ENCODE data around the gene REV3L. TPM values are rescaled to one million over a fixed set of nuclear protein-coding genes. Genes with fewer than 3 reads are reported as not detected.

REV3L gene
- total RNA-seq, 1 donor from 2014 or later: 23.0 TPM

DNA sequence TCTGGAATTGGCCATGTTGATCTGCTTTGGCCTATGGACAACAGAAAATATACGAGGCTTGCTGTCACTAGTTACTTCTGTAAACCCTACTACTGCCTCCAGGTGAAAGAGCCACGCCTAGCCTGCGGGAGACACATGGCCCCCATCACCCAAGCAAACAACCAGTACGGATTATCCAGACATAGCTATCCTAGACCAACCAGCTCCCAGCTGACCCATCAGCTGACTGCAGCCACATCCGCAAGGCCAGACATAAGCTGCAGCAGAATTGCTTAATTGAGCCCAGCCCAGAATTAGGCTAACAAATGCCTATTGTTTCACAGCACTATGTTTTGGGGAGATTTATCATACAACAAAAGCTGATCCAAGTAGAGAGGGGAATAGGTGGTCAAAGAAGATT, 13.5 kb downstream of the REV3L start:
- FAIRE-seq: no peak
- no peak for TF ChIP-seq EZH2 (IDR thresholded peaks at IDR 0.05; ENCODE audit: insufficient read depth, low read length)
- Histone ChIP-seq H3K9me3 (ENCODE audit: insufficient read depth, low read depth, low read length) (no peaks in the 10 kb centered on the region), H3K27me3 (ENCODE audit: insufficient read depth, low read length) (no peaks in the 10 kb centered on the region), H2AFZ (ENCODE audit: low read depth, low read length) (no peak overlapping the region), H3K4me1 (ENCODE audit: insufficient read depth, low read length) (peaks cover 12% of the 10 kb centered on the region), H3K36me3 (ENCODE audit: insufficient read depth, low read length) (no peaks in the 10 kb centered on the region), H3K9ac (ENCODE audit: low read length) (no peak overlapping the region), H3K79me2 (ENCODE audit: insufficient read depth, low read length) (peaks cover 80% of the 10 kb centered on the region), H3K4me3 (ENCODE audit: insufficient read depth, low read depth, low read length) (no peak overlapping the region), H3K4me2 (ENCODE audit: low read length) (peak overlapping the region; percentile 43), H4K20me1 (ENCODE audit: insufficient read depth, low read length) (peaks cover 16% of the 10 kb centered on the region), H3K27ac (ENCODE audit: low read depth, low read length) (peak overlapping the region; percentile 29)
- no peak for DNase-seq (ENCODE audit: low read depth)
- Mint-ChIP-seq H3K27ac (ENCODE audit: unreplicated experiment) (no peak overlapping the region), H3K27me3 (ENCODE audit: low read depth, unreplicated experiment) (no peaks in the 10 kb centered on the region), H3K9me3 (ENCODE audit: unreplicated experiment) (no peaks in the 10 kb centered on the region), H3K36me3 (ENCODE audit: low read depth, unreplicated experiment) (no peaks in the 10 kb centered on the region), H3K4me3 (ENCODE audit: unreplicated experiment) (no peak overlapping the region), H3K4me1 (ENCODE audit: low read depth, unreplicated experiment) (peaks cover 2% of the 10 kb centered on the region)

- Mint-ChIP-seq H3K27ac (ENCODE audit: unreplicated experiment) (no peak overlapping the region), H3K36me3 (ENCODE audit: low read depth, unreplicated experiment) (no peaks in the 10 kb centered on the region), H3K9me3 (ENCODE audit: unreplicated experiment) (no peaks in the 10 kb centered on the region), H3K27me3 (ENCODE audit: low read depth, unreplicated experiment) (no peaks in the 10 kb centered on the region), H3K4me1 (ENCODE audit: low read depth, unreplicated experiment) (peaks cover 2% of the 10 kb centered on the region), H3K4me3 (ENCODE audit: unreplicated experiment) (no peak overlapping the region)
- peaks cover 12% of the 10 kb centered on the region for H3K4me1 ChIP-seq (ENCODE audit: insufficient read depth, low read length)
- no peaks in the 10 kb centered on the region for H3K9me3 ChIP-seq (ENCODE audit: insufficient read depth, low read depth, low read length)
- peaks cover 7% of the 10 kb centered on the region for H4K20me1 ChIP-seq (ENCODE audit: insufficient read depth, low read length)
- H3K9ac ChIP-seq (ENCODE audit: low read length): no peak overlapping the region
- no peaks in the 10 kb centered on the region for H3K36me3 ChIP-seq (ENCODE audit: insufficient read depth, low read length)
- FAIRE-seq (no peak), DNase-seq (ENCODE audit: low read depth) (peak; percentile 73)
- H3K79me2 ChIP-seq (ENCODE audit: insufficient read depth, low read length): peaks cover 78% of the 10 kb centered on the region
- peak overlapping the region; percentile 14 for H3K27ac ChIP-seq (ENCODE audit: low read depth, low read length)
- no peak overlapping the region for H2AFZ ChIP-seq (ENCODE audit: low read depth, low read length)
- no peak overlapping the region for H3K4me3 ChIP-seq (ENCODE audit: insufficient read depth, low read depth, low read length)
- H3K27me3 ChIP-seq (ENCODE audit: insufficient read depth, low read length): no peaks in the 10 kb centered on the region
- H3K4me2 ChIP-seq (ENCODE audit: low read length): peak overlapping the region; percentile 43
- TF ChIP-seq CTCF (IDR thresholded peaks at IDR 0.05; ENCODE audit: insufficient read depth, low read depth, low read length) (no peak), EZH2 (IDR thresholded peaks at IDR 0.05; ENCODE audit: insufficient read depth, low read length) (no peak)
These were observed 14.5 kb downstream of the REV3L start for GRCh38 chr6:111468329-111469012.

DNA sequence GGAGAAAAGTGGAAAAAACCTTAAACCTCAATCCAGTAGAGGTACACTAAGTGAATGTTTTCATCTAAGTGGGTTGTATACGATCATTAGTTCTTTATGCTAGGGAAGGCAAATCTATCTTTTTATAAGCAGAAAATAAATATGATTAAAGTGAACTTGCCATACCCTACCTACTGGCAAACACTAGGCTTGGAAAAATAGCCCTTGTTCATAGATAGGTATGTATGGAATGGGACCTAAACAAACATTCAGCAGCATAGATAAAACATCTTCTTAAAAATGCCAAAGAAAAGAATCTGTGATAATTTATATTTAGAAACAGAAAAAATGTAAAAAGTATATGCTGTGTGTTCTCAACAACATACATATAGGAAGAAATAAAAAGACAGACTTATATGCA, 18.8 kb downstream of the REV3L start:
- Mint-ChIP-seq H3K27ac (ENCODE audit: unreplicated experiment) (no peak overlapping the region), H3K4me3 (ENCODE audit: unreplicated experiment) (no peak overlapping the region), H3K4me1 (ENCODE audit: low read depth, unreplicated experiment) (peaks cover 6% of the 10 kb centered on the region), H3K36me3 (ENCODE audit: low read depth, unreplicated experiment) (no peaks in the 10 kb centered on the region), H3K9me3 (ENCODE audit: unreplicated experiment) (no peaks in the 10 kb centered on the region), H3K27me3 (ENCODE audit: low read depth, unreplicated experiment) (no peaks in the 10 kb centered on the region)
- Histone ChIP-seq H3K36me3 (ENCODE audit: insufficient read depth, low read length) (no peaks in the 10 kb centered on the region), H3K27me3 (ENCODE audit: insufficient read depth, low read length) (no peaks in the 10 kb centered on the region), H3K9ac (ENCODE audit: low read length) (no peak overlapping the region), H3K4me3 (ENCODE audit: insufficient read depth, low read depth, low read length) (no peak overlapping the region), H3K4me1 (ENCODE audit: insufficient read depth, low read length) (peaks cover 12% of the 10 kb centered on the region), H3K4me2 (ENCODE audit: low read length) (no peak overlapping the region), H4K20me1 (ENCODE audit: insufficient read depth, low read length) (peaks cover 12% of the 10 kb centered on the region), H3K79me2 (ENCODE audit: insufficient read depth, low read length) (peaks cover 78% of the 10 kb centered on the region), H3K9me3 (ENCODE audit: insufficient read depth, low read depth, low read length) (no peaks in the 10 kb centered on the region), H2AFZ (ENCODE audit: low read depth, low read length) (no peak overlapping the region), H3K27ac (ENCODE audit: low read depth, low read length) (no peak overlapping the region)
- FAIRE-seq: no peak
- no peak for TF ChIP-seq EZH2 (IDR thresholded peaks at IDR 0.05; ENCODE audit: insufficient read depth, low read length)
- DNase-seq (ENCODE audit: low read depth): no peak
